Measurements from ENCODE around the gene EPB41. TPM values are rescaled to one million over a fixed set of nuclear protein-coding genes. Genes with fewer than 3 reads are reported as not detected.

EPB41 gene
- total RNA-seq, 6 donors from 2014 or later: 43.5 to 109 (median 51.9) TPM

DNA sequence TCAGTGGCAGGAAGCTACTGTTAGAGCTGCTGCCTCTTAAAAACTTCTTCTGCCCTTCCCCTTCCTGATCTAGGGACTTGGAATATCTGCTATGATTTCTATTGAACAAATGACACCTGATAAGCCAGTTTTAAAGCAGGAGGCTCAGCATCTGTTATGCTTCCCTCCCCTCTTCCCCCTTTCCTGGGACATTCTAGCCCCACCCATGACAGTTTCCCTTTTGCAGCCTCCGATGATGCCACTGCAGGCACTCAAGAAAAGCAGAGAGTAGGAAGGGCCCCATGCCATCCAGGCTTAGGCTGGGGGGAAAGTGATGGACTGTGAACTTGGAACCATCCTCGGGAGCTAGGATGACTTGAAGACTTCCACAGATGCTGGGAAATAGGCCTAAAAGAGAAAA is 15.1 kb upstream of the EPB41 start:
- WGBS, 2 donors: 51 to 59% methylated on average over 2 of the region's 2 CpGs
- peaks cover 20 to 43% (median 23%) of the 10 kb centered on the region in 4 donors for H3K4me1 ChIP-seq
- no peak for DNase-seq
- H3K9me3 ChIP-seq: no peaks in the 10 kb centered on the region
- peaks cover 0 to 3% (median 0%) of the 10 kb centered on the region in 4 donors for H3K36me3 ChIP-seq
- H3K27me3 ChIP-seq: no peaks in the 10 kb centered on the region
- peak in 1 of 2 donors; percentile 6 for ATAC-seq (ENCODE audit: low FRiP score in 2 of 2)
- TF ChIP-seq, protein P1, sequence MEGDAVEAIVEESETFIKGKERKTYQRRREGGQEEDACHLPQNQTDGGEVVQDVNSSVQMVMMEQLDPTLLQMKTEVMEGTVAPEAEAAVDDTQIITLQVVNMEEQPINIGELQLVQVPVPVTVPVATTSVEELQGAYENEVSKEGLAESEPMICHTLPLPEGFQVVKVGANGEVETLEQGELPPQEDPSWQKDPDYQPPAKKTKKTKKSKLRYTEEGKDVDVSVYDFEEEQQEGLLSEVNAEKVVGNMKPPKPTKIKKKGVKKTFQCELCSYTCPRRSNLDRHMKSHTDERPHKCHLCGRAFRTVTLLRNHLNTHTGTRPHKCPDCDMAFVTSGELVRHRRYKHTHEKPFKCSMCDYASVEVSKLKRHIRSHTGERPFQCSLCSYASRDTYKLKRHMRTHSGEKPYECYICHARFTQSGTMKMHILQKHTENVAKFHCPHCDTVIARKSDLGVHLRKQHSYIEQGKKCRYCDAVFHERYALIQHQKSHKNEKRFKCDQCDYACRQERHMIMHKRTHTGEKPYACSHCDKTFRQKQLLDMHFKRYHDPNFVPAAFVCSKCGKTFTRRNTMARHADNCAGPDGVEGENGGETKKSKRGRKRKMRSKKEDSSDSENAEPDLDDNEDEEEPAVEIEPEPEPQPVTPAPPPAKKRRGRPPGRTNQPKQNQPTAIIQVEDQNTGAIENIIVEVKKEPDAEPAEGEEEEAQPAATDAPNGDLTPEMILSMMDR (IDR thresholded peaks at IDR 0.05): no peak
- TF ChIP-seq POLR2A (IDR thresholded peaks at IDR 0.05): no peak
- no peak for TF ChIP-seq POLR2AphosphoS5 (IDR thresholded peaks at IDR 0.05)
- no peak for TF ChIP-seq EP300 (IDR thresholded peaks at IDR 0.05)
- peak overlapping the region in 3 of 4 donors; percentile 45 to 76 (median 52) for H3K27ac ChIP-seq
- no peak overlapping the region for H3K4me3 ChIP-seq

DNA sequence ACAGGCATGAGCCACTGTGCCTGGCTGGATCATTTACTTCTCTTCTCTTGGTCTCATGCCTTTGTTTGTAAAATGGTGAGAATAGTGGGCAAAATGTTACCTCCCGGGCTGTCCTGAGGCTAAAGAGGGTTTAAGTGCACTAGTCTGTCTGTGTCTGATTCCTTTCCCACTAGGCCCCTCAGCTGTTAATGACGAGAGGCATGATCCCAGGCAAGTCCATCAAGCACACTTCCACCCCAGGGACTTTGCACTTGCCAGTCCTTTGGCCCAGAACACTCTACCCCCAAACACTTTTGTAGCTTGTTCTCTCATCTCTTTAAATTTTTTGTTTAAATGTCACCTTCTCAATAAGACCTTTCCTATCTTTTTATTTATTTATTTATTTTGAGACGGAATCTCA is 13.8 kb upstream of the EPB41 start:
- Histone ChIP-seq H3K36me3 (no peaks in the 10 kb centered on the region), H3K4me3 (no peak overlapping the region), H3K27me3 (no peaks in the 10 kb centered on the region), H3K27ac (no peak overlapping the region), H3K9me3 (no peaks in the 10 kb centered on the region), H3K4me1 (peaks cover 20 to 35% (median 21%) of the 10 kb centered on the region in 4 donors)
- DNase-seq: no peak
- ATAC-seq (ENCODE audit: low FRiP score in 2 of 2): no peak
- WGBS, 2 donors: 95 to 99% methylated on average over 3 of the region's 3 CpGs
- TF ChIP-seq POLR2AphosphoS5 (IDR thresholded peaks at IDR 0.05) (no peak), POLR2A (IDR thresholded peaks at IDR 0.05) (no peak), EP300 (IDR thresholded peaks at IDR 0.05) (no peak)
- TF ChIP-seq, protein P1 (IDR thresholded peaks at IDR 0.05): no peak

DNA sequence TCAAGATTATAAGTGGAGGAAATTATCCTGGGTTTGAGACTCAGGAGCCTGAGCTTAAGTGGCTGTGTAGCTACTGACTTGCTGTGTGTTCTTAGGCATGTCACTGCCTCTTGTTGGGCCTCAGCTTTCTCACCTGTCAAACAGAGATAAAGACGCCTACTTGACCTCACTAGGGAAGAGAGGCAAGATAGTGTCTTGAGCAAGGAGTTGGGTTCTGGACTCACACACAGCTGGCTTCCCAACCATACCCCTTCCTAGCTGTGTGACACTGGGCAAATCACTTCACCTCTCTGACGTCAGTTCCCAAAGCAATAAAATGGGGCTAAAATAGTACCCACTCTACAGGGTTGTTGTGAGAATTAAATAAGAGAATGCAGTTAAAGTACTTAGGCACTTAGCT is 11.6 kb upstream of the EPB41 start:
- DNase-seq: no peak
- Histone ChIP-seq H3K27me3 (no peaks in the 10 kb centered on the region), H3K4me1 (peaks cover 18 to 21% (median 19%) of the 10 kb centered on the region in 4 donors), H3K4me3 (no peak overlapping the region), H3K27ac (no peak overlapping the region), H3K9me3 (no peaks in the 10 kb centered on the region), H3K36me3 (no peaks in the 10 kb centered on the region)
- 88 to 93% methylated on average over 2 of the region's 2 CpGs for whole genome bisulfite sequencing, 2 donors
- ATAC-seq (ENCODE audit: low FRiP score in 2 of 2): no peak
- no peak for TF ChIP-seq EP300 (IDR thresholded peaks at IDR 0.05)
- TF ChIP-seq, protein P1 (IDR thresholded peaks at IDR 0.05): no peak
- no peak for TF ChIP-seq POLR2AphosphoS5 (IDR thresholded peaks at IDR 0.05)
- TF ChIP-seq POLR2A (IDR thresholded peaks at IDR 0.05): no peak

DNA sequence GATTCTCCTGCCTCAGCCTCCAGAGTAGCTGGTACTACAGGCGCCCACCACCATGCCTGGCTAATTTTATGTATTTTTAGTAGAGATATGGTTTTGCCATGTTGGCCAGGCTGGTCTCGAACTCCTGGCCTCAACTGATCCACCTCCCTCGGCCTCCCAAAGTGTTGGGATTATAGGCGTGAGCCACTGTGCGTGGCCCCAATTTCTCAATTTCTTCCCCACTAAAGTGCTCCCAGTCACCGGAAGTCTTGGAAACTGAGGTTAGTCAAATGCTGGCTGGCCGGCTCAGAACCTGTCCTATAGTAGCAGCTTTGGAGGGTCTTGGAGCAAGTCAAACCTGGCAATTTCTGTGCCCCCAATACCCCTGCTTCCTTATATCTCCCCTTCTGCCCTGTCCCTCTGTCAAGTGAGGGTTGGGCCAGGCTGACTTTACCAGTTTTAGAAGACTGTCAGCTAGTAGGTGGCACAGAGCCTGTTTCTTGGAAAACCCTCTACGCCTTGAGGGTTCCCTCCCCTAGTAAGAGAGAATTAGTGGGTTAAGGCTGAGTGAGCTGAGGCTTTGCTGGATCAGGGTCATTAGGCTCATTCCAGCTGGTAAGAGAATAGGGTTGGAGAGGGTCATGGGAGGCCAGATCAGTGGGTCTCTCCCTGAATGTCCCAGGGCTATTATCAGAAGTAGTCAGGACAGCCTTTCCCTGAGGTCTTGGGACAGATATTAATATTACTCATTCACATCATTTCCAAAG is 8.3 kb upstream of the EPB41 start:
- no peak for ATAC-seq (ENCODE audit: low FRiP score in 2 of 2)
- no peak overlapping the region for H3K4me3 ChIP-seq
- no peak for TF ChIP-seq POLR2A (IDR thresholded peaks at IDR 0.05)
- TF ChIP-seq EP300 (IDR thresholded peaks at IDR 0.05): no peak
- TF ChIP-seq POLR2AphosphoS5 (IDR thresholded peaks at IDR 0.05): no peak
- TF ChIP-seq, protein P1 (IDR thresholded peaks at IDR 0.05): no peak
- no peaks in the 10 kb centered on the region for H3K27me3 ChIP-seq
- H3K36me3 ChIP-seq: no peaks in the 10 kb centered on the region
- H3K9me3 ChIP-seq: no peaks in the 10 kb centered on the region
- DNase-seq: no peak
- 95 to 96% methylated on average over 8 of the region's 8 CpGs for WGBS, 2 donors
- H3K27ac ChIP-seq: no peak overlapping the region
- H3K4me1 ChIP-seq: no peaks in the 10 kb centered on the region

DNA sequence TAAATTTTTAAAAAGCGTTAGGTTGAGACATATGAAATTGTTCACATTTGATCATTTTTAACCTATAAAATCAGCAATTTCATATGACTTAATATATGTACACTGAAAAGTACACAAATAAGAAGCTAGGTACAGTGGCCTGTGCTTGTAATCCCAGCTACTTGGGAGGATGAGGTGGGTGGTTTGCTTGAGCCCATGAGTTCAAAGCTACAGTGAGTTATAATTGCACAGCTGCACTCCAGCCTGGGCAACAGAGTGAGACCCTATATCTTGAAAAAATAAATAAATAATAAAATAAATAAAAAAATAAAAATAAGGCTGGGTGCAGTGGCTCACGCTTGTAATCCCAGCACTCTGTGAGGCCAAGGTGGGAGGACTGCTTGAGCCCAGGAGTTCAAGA is 5.2 kb upstream of the EPB41 start:
- H3K36me3 ChIP-seq: no peaks in the 10 kb centered on the region
- ATAC-seq (ENCODE audit: low FRiP score in 2 of 2): no peak
- H3K27me3 ChIP-seq: no peaks in the 10 kb centered on the region
- TF ChIP-seq, protein P1 (IDR thresholded peaks at IDR 0.05): no peak
- TF ChIP-seq POLR2AphosphoS5 (IDR thresholded peaks at IDR 0.05) (no peak), POLR2A (IDR thresholded peaks at IDR 0.05) (no peak), EP300 (IDR thresholded peaks at IDR 0.05) (no peak)
- no peak overlapping the region for H3K4me3 ChIP-seq
- DNase-seq: no peak
- H3K9me3 ChIP-seq: no peaks in the 10 kb centered on the region
- peaks cover 6 to 9% (median 7%) of the 10 kb centered on the region in 4 donors for H3K4me1 ChIP-seq
- 96 to 100% methylated on average over 2 of the region's 2 CpGs for WGBS, 2 donors
- no peak overlapping the region for H3K27ac ChIP-seq
